ENCODE data around the gene DUSP1.

GRCh38 chr5:172730981-172731679, 39.9 kb downstream of the DUSP1 start:
- TF ChIP-seq CTCF (IDR thresholded peaks at IDR 0.05; ENCODE audit: poor library complexity, severe bottlenecking) (no peak), EP300 (conservative IDR thresholded peaks at IDR 0.05; ENCODE audit: poor library complexity, severe bottlenecking) (no peak), EZH2 (IDR thresholded peaks at IDR 0.05; ENCODE audit: borderline replicate concordance, insufficient read depth, low read length, poor library complexity, severe bottlenecking) (no peak), TAF1 (IDR thresholded peaks at IDR 0.05; ENCODE audit: low read depth) (no peak), POLR2AphosphoS5 (IDR thresholded peaks at IDR 0.05) (no peak)

Measured in neural cell (in vitro differentiated cells).